ENCODE data around the gene RBM33.

- TF ChIP-seq HCFC1 (IDR thresholded peaks at IDR 0.05; ENCODE audit: low read length) = no peak
- no peak for TF ChIP-seq CTCF (IDR thresholded peaks at IDR 0.05 in 2 of 3, conservative IDR thresholded peaks at IDR 0.05 in 1 of 3; ENCODE audit: control insufficient read depth in 2 of 3, extremely low read depth in 1 of 3, insufficient read depth in 1 of 3, low read depth in 3 of 3, low read length in 3 of 3)
- no peak for TF ChIP-seq REST (IDR thresholded peaks at IDR 0.05; ENCODE audit: low read depth, low read length)
- no peak for TF ChIP-seq ZNF217 (IDR thresholded peaks at IDR 0.05)
- no peak for TF ChIP-seq POLR2A (IDR thresholded peaks at IDR 0.05; ENCODE audit: low read depth, low read length)
- TF ChIP-seq SP1 (IDR thresholded peaks at IDR 0.05; ENCODE audit: low read depth, low read length) = no peak
- TF ChIP-seq CHD2 (IDR thresholded peaks at IDR 0.05; ENCODE audit: borderline replicate concordance, low read depth, low read length) = no peak
- TF ChIP-seq ZBTB11 (CRISPR knock-in tag; IDR thresholded peaks at IDR 0.05) = no peak
- TF ChIP-seq BRCA1 (IDR thresholded peaks at IDR 0.05; ENCODE audit: low read depth, low read length) = no peak
- no peak for TF ChIP-seq SPI1 (IDR thresholded peaks at IDR 0.05; ENCODE audit: borderline replicate concordance, insufficient read depth, low read depth, low read length)
- TF ChIP-seq FOXK2 (IDR thresholded peaks at IDR 0.05) = no peak
- TF ChIP-seq CHD1 (IDR thresholded peaks at IDR 0.05; ENCODE audit: low read depth, low read length) = no peak
Observed at GRCh38 chr7:155705623-155706360, 61.3 kb downstream of the RBM33 start.
